Nephron (organoid): Measurements from ENCODE around the gene TPRG1L.

Source experiments
- H3K27ac Mint-ChIP-seq, 3 experiments: 2 replicates each; pipeline ENCODE4 v1.8.0; 2020; ENCODE audit warnings: mixed read lengths in 3 of 3, mild to moderate bottlenecking in 2 of 3, moderate library complexity in 1 of 3
- H3K27me3 Mint-ChIP-seq: 2 replicates; pipeline ENCODE4 v1.8.0; 2021; ENCODE audit warnings: low read depth, mild to moderate bottlenecking, moderate library complexity, mixed read lengths
- H3K36me3 Mint-ChIP-seq: 2 replicates; pipeline ENCODE4 v1.8.0; 2020; ENCODE audit warnings: low read depth, mixed read lengths
- H3K4me1 Mint-ChIP-seq: 2 replicates; pipeline ENCODE4 v1.8.0; 2020; ENCODE audit warnings: mixed read lengths
- H3K4me3 Mint-ChIP-seq, 3 experiments: 2 replicates each; pipeline ENCODE4 v1.8.0; 2020; ENCODE audit warnings: mild to moderate bottlenecking in 3 of 3, mixed read lengths in 3 of 3, moderate library complexity in 2 of 3
- H3K9me3 Mint-ChIP-seq: 2 replicates; pipeline ENCODE4 v1.8.0; 2020; ENCODE audit warnings: mixed read lengths
- TF ChIP-seq, protein P1 (sequence below), 3 experiments: fragments of 200-600 bp; sonication (generic); IDR thresholded peaks; one replicate each; pipeline ENCODE4 v1.5.0; 2021; ENCODE audit warnings: antibody characterized with exemption in 3 of 3; ENCODE audit not compliant: unreplicated experiment in 3 of 3

TPRG1L gene

DNA sequence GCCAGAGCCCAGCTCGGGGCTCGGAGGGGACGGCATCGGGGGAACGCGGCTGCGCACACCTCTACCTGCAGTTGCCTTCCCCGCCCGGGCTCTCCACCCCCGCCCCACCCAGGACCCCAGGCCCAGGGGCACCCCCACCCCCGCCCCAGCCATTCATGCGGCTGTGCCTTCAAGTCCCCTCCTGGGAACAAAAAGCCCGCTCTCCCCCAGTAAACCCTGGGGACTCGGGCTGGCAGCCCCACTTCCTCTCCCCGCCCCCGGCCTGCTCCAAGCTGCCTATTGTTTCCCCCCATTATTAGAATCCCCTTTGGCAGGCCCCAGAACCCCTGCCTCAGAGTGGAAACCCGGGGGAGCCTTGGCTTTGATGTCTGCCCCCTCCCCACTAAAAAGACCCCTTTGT, 31.5 kb upstream of the TPRG1L start:
- H3K9me3 Mint-ChIP-seq = no peaks in the 10 kb centered on the region
- H3K4me3 Mint-ChIP-seq = no peak overlapping the region
- no peaks in the 10 kb centered on the region for H3K36me3 Mint-ChIP-seq
- peaks cover 16% of the 10 kb centered on the region for H3K27me3 Mint-ChIP-seq
- H3K27ac Mint-ChIP-seq = no peak overlapping the region
- peaks cover 19% of the 10 kb centered on the region for H3K4me1 Mint-ChIP-seq
- TF ChIP-seq, protein P1, sequence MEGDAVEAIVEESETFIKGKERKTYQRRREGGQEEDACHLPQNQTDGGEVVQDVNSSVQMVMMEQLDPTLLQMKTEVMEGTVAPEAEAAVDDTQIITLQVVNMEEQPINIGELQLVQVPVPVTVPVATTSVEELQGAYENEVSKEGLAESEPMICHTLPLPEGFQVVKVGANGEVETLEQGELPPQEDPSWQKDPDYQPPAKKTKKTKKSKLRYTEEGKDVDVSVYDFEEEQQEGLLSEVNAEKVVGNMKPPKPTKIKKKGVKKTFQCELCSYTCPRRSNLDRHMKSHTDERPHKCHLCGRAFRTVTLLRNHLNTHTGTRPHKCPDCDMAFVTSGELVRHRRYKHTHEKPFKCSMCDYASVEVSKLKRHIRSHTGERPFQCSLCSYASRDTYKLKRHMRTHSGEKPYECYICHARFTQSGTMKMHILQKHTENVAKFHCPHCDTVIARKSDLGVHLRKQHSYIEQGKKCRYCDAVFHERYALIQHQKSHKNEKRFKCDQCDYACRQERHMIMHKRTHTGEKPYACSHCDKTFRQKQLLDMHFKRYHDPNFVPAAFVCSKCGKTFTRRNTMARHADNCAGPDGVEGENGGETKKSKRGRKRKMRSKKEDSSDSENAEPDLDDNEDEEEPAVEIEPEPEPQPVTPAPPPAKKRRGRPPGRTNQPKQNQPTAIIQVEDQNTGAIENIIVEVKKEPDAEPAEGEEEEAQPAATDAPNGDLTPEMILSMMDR (IDR thresholded peaks at IDR 0.05; ENCODE audit: unreplicated experiment in 3 of 3) = no peak

DNA sequence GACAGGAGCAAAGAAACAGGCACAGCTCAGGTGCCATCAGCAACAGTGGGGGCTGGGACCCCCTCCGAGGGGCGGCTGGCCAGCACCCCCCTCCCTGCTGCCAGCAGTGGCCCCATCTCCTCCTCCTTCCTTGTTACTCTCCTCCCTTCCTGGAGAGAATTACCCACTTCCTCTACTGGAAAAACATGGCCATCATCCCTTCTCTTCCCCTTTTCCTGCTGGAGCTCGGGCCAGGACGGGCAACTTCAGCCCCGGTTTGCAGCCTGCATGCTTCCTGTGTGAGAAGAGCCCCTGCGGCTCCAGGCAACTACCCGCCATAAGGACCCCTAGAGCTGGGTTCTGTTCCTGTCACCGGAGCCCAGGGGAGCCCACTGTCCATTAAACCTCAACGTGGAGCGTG, 31.1 kb upstream of the TPRG1L start:
- no peaks in the 10 kb centered on the region for H3K9me3 Mint-ChIP-seq
- H3K36me3 Mint-ChIP-seq = no peaks in the 10 kb centered on the region
- peaks cover 20% of the 10 kb centered on the region for H3K4me1 Mint-ChIP-seq
- TF ChIP-seq, protein P1 (IDR thresholded peaks at IDR 0.05; ENCODE audit: unreplicated experiment in 3 of 3) = no peak
- H3K4me3 Mint-ChIP-seq = no peak overlapping the region
- peaks cover 17% of the 10 kb centered on the region for H3K27me3 Mint-ChIP-seq
- H3K27ac Mint-ChIP-seq = no peak overlapping the region

DNA sequence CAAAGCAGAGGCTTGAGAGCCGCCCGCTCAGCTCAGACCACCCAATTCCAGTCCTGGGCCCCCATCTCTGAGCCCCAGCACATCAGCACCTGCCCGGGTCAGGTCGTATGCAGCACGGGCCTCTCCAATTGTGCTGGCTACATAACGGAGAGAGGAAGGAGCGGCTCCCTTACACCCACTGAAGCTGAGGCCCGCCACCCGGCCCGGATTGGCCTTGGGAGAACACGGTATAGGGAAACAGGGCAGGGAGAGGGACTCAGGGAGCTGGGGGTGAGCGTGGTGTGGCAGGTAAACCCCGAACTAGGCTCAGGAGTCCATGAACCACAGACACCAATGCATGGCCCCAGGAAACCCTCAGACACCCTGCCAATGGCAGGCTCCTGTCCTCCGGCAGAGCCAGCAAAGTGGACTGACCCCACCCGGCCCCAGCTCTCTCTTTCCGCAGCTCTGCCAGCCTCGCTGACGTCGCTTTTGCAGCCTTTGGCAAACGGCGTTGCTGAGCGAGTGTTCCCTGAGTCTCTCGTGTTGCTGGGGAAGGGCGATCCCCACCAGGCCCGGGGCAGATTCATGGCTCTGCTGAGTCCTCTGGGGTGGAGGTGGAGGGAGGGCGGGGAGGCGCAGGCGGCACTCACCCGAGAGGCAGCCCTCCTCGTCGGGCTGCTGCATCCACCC, 30.0 kb upstream of the TPRG1L start:
- Mint-ChIP-seq H3K4me3 (no peak overlapping the region), H3K27me3 (peaks cover 14% of the 10 kb centered on the region), H3K4me1 (peaks cover 20% of the 10 kb centered on the region), H3K9me3 (no peaks in the 10 kb centered on the region), H3K27ac (no peak overlapping the region), H3K36me3 (no peaks in the 10 kb centered on the region)
- TF ChIP-seq, protein P1 (IDR thresholded peaks at IDR 0.05; ENCODE audit: unreplicated experiment in 3 of 3) = no peak

DNA sequence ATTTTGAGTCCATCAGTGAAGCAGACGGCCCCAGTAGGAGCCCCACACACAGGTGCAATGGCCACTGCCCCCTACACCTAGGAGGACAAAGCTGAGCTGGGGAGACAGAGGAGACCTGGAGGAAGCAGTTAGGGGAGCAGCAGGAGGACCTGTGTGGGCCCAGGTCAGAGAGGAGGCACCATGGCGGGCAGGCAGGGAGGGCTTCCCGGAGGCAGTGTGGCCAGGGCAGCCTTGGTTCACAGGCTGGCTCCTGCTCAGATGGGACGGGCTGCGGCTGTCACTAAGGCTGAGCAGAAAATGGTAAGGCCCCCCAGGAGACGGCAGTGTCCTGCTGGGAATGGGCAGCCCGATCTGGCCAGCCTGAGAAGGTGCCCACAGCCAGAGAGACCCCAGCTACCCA, 28.9 kb upstream of the TPRG1L start:
- no peaks in the 10 kb centered on the region for H3K9me3 Mint-ChIP-seq
- no peak overlapping the region for H3K4me3 Mint-ChIP-seq
- TF ChIP-seq, protein P1 (IDR thresholded peaks at IDR 0.05; ENCODE audit: unreplicated experiment in 3 of 3) = no peak
- H3K4me1 Mint-ChIP-seq = peaks cover 14% of the 10 kb centered on the region
- peaks cover 9% of the 10 kb centered on the region for H3K27me3 Mint-ChIP-seq
- no peaks in the 10 kb centered on the region for H3K36me3 Mint-ChIP-seq
- no peak overlapping the region for H3K27ac Mint-ChIP-seq

DNA sequence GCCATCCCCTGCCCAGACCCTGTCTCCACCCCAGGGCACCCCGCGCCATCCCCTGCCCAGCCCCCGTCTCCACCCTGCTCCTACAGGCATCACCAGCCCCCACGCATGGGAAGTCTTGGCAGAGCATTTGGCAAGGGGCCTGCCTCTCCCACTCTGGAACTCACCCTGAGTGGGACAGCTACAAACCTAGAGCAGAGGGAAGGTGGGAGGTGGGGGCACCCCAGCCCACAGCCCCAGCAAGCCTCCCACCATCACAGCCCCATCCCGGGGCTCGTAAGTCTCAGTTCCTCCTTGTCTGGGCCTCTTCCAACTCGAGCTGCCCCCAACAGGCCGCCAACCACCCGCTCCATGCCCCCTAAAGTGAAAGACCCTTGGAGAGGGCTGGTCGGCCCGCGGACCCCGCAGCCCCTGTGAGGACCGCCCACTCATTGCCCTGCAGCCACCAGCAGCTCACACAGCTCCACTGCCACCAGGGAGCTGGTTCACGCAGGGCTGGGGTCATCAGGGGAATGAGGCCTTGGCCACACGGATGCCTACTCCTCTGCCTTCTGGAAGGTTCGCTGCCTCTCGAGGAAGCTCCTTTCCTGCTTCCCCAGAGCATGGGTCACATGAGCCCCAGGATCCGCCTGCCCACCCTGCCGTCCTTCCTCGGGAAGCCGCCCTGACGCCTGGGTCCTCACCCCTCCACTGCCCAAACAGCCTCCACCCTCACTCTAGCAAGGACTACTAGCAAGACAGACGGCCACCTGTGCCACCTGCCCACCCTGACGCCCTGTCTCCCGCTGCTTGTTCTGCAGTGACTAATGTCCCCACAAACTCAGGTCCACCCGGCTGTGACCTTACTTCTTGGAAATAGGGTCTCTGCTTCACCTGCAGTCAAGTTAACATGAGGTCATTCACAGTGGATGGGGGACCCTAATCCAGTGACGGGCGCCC, 27.9 kb upstream of the TPRG1L start:
- no peaks in the 10 kb centered on the region for H3K9me3 Mint-ChIP-seq
- peak overlapping the region in 2 of 3 experiments; percentile 57 to 82 for H3K27ac Mint-ChIP-seq
- H3K4me1 Mint-ChIP-seq = peaks cover 14% of the 10 kb centered on the region
- peak overlapping the region in 1 of 3 experiments; percentile 31 for H3K4me3 Mint-ChIP-seq
- H3K27me3 Mint-ChIP-seq = peaks cover 12% of the 10 kb centered on the region
- TF ChIP-seq, protein P1 (IDR thresholded peaks at IDR 0.05; ENCODE audit: unreplicated experiment in 3 of 3) = no peak
- H3K36me3 Mint-ChIP-seq = peaks cover 3% of the 10 kb centered on the region
